HG02885 (cell line): ENCODE data around the gene NMUR1.

Source experiments
- ATAC-seq: cut with Tn5 transposase; IDR thresholded peaks from one replicate; pipeline ENCODE4 v1.9.1; 2021; ENCODE audit warnings: mild to moderate bottlenecking; ENCODE audit not compliant: unreplicated experiment, poor library complexity

The NMUR1 gene

DNA sequence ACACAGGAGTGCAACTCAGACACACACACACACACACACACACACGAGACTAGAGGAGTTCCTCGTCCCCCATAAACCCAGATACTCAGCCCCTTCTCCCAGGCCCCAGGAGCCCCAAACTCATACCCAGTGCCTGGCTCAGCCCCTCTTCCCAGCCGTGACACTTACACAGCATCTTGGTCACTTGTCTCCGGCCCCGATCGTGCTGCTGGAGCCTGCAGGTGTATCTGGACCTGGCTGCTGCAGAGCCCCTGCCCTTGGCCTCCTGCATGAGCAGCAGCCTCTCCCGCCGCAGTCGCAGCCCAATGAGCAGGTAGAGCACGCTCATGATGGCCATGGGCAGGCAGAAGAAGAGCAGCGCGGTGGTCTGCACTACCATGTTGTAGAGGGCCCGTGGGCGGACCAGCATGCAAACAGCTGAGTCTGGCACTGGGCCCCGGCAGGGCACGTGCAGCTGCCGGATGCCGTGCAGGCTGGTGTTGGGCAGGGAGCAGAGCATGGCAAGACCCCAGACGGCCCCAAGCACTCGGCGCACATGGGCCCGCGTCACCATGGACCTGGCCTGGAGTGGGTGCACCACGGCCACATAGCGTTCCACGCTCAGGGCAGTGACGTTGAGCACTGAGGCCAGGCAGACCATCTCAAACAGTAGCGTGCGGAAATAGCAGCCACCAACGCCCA lies 2.1 kb downstream of the NMUR1 start:
- no peak for ATAC-seq

DNA sequence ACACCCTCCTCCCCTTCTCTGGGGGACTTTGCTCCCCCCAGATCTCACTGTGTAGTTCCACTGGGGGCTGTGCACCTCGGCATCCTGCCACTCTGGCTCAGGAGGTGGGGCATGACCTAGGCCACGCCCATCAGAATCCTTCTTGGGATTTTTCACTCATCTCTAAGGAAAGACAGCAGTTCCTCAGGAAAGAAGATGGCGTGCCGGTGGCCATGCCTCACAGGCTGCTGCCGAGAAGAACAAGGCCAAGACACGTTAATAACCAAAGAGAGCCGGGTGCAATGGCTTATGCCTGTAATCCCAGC lies 3.2 kb downstream of the NMUR1 start:
- ATAC-seq = no peak

DNA sequence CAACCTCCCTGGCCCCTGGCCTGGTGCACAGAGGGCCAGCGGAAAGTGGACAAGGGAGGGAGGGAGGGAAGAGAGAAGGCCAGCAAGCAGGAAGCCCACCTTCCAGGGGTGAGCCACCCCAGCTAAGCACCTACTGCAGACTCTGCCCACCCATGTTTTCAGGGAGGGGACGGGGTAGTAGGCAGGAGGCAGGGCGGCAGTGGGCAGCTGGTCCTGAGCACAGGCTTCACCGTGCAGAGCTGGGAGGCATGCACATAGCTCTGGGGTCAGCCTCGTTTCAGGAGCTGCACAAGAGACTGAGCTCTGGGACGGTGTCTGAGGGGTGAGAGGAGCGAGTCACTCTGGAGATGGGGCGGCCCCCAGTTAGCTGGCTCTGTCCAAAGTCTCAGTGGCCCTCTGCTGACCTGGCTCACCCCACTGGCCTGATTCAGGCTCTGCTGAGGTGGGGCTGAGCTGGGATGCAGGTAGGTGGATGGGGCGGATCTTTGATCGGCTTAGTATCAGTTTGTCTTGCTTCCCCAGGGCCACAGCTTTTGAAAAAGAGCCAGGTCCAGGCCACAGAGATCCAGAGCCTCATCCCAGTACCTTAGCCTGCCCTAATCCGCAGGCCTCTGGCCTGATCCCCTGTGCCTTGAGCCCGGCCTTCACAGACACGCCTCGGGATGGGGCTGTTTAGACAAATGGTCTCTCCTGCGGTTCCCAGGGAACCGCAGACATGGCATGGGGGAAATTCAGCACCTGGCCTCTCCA lies 3.7 kb downstream of the NMUR1 start:
- ATAC-seq = no peak

DNA sequence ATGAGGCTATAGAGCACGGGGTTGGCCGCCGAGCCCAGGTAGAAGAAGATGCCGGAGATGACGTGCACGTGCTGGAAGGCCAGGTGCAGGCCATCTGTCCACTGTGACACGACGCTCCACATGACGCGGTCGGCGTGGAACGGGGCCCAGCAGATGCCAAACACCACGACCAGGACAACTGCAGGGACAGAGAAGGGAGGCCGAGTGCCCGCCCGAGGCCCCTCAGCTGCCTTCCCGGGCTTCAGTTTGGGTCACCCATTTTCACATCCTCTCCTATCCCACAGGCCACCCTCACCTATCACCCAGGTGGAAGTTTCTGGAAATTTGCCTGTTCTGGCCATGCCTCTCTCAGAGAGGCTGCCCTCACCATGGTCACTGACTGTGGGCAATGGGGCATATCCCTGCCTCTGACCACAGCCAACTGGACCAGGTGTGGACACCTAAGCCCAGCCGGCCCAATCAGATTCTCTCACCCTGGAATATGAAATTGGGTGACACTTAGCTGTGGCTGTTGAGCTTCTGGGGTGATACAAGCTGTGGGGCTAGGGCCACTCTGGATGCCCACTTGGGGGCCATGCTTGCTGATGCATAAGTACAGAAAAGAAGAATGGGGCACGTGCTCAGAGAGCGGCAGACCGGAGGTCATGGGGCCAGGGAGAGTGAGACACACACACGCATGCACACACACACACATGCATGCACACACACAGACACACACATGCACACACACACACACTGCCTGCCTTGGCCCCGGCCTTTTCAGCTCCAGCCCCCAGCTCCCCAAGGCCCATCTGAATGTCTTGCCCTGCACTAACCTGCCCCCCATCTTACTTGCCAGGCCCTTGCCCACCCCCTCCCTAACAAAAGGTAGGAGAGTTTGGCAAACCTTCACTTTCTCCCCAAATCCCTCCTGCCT lies 4.7 kb downstream of the NMUR1 start:
- no peak for ATAC-seq

DNA sequence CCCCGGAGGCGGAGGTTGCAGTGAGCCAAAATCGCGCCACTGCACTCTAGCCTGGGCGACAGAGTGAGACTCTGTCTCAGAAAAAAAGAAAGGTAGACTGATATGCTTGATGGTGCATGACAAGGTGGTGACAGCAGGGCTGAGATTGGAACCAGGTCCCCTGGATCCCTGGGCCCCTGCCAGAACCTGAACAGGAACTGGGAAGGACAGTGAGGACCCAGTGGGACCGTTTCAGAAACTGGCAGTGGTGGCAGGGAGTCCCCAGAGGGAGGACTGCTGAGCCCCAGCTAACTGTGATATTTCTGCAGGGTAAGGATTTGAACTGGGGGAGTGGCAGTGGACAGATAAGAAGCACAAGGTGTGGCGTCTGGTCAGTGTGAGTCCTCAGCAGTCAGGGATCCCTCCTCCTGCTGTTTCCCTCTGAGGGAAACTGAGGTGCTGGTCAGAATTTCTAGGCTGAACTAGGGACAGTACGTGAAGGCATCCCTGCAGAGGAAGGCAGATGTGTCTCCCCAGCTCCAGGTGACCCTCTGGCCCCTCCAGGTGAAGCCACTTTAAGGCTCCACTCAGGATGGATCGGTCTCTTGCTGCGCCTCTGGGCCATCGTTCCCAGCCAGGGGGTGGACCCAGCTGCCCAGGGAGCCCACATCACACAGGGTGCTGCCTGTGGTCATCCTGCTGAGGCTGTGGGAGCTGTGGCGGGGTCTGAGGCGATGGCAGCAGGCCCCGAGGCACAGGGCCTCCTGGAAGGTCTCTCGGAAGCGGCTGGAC lies 5.6 kb downstream of the NMUR1 start:
- ATAC-seq = no peak

DNA sequence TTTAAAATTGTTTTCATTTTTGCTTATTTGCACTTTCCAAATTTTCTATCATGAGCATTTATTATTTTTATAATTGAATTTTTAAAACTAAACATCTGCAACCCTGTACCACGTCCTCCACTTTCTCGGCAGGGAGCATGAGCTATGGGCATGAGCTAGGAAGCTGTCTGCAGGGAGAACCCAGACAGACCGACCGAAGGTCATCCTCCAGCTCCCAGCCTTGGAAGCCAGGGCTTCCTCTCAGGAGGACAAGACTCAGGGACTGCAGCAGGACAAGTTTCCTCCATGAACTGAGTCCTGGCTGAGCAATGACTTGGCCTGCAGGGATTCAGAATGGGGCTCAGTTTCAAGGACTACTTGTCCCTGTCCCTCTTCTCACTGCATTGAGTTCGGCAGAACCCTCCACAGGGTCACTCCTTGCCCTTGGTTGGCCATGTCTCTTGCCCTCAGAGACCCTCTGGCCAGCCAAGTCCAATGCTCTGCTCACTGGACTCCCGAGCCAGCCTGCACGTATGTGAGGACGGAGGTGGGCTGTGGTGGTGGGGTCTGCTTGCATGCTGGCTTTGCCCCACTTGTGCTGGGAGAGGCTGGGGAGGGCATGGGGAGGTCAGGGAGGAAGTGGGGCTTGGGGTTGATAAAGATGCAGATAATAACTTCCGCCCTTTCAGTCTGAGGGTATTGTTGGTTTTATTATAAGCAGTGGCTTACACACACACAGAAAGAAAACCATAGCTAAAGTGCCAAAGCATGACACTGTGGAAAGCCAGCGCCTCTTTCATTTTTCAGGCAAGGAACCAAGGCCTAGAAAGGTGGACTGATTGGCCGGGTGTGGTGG lies 6.6 kb downstream of the NMUR1 start:
- no peak for ATAC-seq

DNA sequence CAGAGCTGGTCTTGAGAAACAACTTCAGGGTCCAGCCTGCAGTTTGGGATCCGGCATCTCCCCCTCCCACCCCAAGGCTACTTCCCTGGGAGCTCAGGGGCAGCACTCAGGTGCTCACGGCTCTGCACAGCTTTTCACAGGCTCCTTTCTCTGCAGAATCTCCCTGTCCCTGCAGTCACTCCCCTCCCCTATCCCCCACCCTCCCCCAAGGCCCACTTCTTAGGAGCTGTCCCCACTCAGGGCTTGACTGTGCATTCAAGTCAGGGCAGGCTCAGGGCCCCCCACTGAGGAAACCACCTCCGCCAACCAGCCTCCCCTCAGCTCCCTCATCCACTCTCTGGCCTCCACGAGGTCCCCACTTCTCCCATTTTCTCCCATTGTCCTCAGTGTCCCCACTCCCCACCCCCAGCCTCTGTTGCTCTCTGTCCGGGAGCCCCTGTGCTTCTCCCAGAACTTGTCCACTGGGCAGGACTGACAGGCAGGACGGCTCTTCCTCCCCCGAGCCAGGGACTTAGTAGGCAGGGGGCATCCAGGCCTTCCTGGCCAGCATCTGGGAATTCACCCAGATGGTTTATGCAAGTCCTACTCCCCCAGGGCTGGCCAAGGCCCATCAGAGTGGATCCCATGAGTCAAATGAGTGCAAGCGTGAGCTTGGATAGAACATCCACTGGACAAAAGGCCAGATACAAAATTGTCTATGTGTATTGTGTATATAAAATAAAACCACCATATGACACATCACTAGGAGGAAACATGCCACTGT lies 7.6 kb downstream of the NMUR1 start:
- ATAC-seq = no peak

DNA sequence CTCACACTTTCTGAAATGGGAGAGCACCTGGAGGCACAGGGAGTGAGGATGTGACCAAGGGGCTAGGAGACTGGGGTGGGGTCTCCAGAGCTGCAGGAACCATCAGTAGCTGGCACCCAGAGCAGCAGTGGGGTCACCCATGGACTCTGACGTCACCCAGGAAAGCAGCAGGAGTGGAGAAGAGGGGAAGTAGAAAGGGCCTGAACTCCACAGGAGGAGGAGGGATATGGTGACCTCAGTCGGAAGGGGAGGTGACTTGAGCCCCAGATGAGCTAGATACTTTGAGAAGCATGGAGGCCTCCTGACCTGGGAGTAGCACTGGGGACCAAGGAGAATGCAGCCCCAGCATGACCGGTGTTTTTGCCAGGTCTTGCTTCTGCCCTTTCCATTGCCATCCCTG lies 8.8 kb downstream of the NMUR1 start:
- no peak for ATAC-seq

DNA sequence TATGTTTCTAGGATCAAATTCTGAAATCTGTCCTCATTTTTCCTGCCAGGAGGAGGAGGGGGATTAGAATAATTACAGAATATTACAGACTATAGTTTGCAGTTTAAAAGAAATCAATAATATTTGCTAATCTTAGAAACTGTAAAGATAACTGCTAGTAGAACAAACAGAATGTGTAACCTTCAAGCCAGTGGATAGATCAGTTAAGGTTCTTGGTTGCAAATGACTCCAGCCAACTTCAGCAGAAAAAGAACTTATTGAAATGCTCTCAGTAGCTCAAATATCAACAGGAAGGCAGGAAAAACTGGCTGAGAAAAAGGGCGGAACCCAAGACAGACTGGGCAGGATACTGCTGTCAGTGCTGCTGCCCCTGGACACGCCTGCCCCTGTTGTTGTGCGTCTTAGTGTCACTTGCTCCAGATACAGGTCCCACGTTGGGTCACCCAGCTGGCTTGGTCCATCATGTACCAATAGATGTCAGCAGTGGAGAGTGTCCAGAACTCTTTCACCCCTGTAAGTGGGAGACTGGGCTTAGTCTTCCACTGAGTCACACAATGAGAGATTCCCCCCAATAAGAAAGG lies 10.2 kb downstream of the NMUR1 start:
- ATAC-seq = no peak

DNA sequence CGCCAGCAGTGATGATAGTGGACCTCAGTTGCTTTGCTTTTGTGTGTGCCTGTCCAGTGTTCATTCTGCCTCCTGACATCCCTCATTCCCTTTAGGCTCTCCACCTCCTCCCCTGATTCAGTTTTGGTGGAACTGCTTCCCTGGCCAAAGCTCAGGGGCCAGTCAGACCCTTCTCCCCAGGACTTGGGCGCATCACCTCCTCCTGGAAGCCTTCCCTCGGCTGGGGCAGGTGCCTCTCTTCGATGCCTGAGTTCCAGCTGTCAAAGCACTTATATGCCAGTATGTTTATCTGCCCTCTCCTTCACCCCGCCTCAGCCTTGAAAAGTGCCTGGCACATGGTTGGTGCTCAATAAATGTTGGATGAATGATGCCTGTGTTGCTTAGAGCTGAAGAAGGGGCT lies 11.5 kb downstream of the NMUR1 start:
- no peak for ATAC-seq

DNA sequence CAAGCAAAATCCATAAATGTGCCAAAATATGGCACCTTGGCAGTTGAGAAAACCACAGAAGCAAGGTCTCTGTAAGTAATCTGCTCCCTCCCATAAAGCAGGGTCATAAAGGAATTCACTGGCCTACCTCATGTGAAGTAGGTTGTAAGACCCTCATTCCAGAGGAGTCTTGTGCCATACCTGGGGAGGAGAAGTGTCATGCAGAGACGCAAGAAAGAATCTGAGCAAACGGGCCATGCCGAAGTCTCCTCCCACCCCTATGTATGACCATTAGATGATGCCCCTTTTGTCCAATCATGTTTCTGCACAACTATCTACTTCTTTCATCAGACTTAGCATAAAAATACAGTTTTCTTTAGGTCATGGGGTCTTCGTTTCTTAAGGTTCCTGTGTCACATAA lies 14.6 kb downstream of the NMUR1 start:
- no peak for ATAC-seq

DNA sequence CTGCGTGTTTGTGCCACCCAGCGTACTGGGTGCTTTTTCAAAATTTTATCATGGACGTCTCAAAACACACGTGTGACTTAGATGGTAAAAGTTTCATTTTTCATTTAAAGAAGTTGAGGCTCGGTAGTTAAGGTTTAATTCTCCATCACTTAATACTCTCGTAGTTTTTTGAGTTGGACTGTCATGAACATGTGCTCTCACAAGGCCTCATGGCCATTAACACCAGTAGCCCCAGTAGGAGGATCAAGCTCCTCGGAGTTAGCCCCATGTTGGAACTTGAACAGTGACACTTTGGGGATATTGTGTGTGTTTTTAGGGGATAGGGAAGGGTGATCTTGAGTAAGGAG lies 15.3 kb downstream of the NMUR1 start:
- ATAC-seq = no peak

DNA sequence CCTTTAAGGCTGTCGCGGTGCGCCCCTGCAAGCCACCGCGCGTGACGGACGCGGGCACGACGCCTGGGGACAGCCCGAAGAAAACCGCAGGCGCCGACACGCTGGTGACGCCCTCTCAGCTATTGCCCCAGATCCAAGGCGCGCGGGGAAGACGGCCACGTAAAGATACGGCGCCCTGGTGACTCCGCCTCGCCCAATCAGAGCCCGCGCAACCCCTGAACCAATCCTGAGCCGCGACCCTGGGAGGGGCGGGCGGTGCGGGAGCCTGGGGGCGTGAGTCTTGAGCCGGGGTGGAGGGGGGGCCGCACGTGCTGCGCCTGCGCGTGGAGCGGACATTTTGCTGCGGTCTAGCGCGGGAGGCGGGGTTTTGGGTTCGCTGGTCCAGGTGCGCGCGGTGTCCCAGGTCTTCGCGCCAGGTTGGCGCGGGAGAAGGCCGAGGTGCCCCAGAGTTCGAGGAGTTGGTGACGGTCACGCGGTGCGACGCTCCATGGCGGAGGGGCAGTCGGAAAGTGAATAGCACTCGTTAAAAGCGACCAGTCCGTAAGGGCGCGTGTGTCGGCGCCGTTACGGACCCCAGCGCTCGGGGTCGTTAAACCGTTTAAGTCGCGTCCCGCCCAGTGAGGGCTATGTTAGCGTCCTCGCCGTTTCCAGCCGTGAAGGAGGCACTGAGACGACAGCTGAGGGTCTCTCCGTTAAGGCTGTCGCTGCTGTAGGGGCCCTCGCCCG lies 15.9 kb downstream of the NMUR1 start:
- peak; percentile 98 for ATAC-seq

DNA sequence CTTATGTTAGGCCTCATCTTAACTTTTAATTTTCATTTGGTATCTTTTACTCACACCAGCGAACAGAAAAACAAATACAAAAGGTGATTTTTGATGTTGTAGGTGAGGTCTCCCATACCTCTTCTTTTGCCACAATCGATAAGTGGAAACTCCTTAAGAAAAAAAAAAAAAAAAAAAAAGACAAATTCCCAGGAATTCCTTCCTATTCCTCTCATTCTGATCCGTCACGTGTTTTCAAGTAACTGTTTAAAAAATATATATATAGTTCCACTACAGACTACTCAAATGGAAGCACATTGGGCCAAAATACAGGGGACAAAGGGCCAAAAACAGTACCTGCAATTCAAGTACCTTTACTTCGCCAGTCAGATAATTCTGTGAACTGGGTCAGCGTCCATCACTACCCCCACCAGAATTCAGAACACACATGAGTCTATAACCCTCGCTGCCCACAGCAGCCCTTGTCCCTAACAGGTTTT lies 16.5 kb downstream of the NMUR1 start:
- no peak for ATAC-seq

DNA sequence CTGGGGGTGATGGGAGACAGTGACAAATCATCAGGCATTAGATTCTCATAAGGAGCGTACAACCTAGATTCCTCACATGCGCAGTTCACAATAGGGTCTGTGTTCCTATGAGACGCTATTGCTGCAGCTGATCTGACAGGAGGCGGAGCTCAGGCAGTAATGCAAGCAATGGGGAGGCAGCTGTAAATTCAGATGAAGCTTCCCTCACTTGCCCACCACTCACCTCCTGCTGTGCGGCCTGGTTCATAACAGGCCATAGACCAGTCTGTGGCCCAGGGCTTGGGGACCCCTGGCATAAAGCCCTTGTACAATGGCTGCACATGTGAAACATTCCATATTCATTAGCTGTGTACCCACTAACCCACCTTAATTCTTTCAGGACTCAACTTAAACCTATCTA lies 18.0 kb downstream of the NMUR1 start:
- no peak for ATAC-seq

DNA sequence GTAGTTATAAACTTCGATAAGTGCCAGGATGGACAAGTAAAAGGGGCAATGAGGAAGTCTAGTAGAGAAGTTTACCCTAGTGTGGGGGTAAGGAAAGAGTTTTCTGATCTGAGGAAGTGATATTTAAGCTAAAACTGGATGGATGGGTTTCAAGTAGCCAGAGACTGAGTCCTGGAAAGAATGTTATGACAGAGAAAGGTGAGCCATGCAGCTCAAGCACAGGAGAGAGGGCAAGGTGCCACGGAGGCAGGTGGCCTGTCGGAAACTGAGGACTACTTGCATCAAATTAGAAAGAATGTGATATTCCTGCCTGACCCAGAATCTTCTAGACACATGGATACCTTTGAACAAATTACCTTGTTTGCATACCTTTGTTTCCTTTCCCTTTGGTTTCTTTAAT lies 26.5 kb downstream of the NMUR1 start:
- no peak for ATAC-seq

DNA sequence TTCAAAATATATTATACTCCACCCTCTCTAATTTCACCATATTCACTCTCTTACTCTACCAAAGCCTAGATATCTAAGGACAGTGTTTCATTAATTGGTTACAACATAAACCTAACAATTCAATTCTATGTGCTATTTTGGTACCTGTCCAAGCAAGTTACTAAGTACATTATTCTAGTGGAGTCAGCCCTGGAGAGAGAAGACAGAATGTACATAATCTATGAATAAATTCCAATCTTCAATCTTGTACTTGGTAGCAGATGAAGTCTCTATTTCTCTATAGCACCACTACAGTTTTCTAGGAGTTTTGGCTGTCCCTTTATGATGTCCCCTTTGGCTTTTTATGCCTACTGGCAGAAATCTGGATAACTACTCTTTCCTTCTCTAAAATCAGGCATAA lies 27.6 kb downstream of the NMUR1 start:
- ATAC-seq = no peak

DNA sequence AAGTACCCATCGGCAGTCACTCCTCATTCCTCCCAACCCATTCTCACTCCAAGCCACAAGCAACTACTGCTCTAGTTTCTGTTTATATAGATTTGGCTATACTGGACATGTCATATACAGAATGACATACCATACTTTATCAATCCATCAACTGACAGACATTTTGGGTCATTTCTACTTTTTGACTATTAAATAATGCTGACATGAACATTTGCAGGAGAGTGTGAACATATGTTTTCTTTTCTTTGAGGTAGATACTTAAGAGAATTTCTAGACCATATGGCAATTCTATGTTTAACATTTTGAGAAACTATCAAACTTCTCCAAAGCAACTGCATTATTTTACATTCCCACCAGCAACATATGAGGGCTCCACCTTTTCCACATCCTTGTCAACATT lies 32.6 kb downstream of the NMUR1 start:
- ATAC-seq = no peak
